HG03095 (cell line): ENCODE results near the gene XAF1.
"Not testable (repeated sequence)": the region's sequence is repeated elsewhere in the genome, so short reads cannot be mapped to it uniquely, and the experiment has no call there.

Source experiments
- ATAC-seq: cut with Tn5 transposase; IDR thresholded peaks from one replicate; pipeline ENCODE4 v1.9.1; 2021; ENCODE audit warnings: moderate library complexity; ENCODE audit not compliant: unreplicated experiment

XAF1 gene, protein sequence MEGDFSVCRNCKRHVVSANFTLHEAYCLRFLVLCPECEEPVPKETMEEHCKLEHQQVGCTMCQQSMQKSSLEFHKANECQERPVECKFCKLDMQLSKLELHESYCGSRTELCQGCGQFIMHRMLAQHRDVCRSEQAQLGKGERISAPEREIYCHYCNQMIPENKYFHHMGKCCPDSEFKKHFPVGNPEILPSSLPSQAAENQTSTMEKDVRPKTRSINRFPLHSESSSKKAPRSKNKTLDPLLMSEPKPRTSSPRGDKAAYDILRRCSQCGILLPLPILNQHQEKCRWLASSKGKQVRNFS

DNA sequence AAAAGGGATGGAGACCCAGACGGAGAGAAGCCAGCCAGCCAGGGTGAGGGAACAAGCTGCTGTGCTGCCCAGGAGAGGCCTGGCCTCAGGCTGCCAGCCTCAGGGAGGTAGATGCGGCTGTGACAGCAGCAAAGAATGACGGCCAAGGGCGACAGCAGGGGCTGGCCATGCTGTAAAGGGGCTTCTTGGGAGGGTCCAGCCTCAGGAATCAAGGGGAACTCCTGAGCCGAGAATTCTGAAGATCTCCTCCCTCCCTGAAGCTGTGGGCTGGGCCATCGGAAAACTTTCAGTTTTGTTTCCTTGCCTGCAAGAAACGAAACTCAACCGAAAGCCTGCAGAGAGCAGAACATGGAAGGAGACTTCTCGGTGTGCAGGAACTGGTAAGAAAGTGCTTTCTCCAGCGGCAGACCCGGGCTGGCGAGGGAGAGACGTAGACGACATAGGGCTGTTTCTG is at the start of gene XAF1:
XAF1 (plus strand) TSS at position 316 of the 454 bp plus-strand sequence; CDS start at position 349, 33 bp downstream.
- ATAC-seq = no peak

DNA sequence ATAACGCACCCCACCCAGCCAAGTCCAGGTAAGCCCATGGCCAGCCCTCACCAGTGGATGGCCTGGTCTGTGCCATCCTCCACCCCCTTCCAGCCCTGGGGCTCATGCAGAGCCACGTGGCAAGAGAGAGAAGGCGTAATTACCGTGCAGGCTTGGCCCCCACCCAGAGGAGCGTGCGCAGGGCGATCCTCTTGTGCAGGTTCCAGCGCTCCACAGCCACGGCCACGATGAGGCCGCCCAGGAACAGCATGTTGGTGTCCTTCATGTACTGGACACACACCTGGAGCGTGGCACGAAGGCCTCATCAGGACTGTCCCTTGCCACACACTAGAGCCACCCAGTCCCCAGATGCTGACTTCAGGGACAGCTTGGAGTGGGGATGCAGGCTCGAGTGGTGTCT is 49.3 kb upstream of the XAF1 start:
- ATAC-seq = no peak

DNA sequence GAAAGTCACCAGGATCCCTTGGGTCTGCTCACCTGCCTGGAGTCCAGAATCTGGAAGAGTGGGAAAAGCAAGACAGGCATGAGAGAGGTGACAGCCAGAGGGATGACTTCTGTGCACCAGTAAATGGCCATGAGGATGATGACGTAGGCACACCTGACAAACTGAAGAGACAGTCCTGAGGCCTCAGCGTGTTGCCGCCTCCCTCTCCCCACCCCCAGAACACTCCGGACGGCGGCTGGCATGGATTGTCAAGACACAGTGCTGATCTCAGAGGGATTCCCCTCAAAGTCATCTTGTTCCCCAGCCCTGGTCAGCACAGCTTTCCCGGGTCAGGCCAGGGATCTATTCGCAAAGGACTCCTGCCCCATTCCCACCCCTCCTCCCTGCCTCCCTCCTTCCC is 48.9 kb upstream of the XAF1 start:
- no peak for ATAC-seq

DNA sequence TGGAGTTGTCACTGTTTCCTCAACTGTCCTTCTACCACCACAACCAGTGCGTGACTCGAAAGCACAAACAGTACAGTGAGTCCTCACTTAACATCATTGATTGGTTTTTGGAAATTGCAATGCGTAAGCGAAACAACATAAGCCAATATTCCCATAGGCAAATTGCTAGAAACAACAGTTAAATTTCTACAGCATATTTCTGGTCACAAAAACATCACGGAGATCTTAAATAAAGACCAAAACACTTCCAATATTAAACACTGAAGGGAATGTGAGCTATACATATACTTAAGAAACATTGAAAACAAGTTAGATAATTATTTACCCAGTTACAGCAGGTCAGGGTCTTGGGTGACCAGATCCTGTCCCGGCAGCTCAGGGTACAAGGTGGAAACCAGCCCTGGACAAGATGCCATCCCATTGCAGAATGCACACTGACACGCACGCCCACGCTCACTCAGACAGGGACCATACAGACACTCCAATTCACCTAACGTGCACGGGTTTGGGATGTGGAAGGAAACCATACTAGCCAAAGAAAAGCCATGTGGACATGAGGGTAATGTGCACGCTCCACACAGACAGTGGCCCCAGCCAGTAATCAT is 47.4 kb upstream of the XAF1 start:
- ATAC-seq = no peak

DNA sequence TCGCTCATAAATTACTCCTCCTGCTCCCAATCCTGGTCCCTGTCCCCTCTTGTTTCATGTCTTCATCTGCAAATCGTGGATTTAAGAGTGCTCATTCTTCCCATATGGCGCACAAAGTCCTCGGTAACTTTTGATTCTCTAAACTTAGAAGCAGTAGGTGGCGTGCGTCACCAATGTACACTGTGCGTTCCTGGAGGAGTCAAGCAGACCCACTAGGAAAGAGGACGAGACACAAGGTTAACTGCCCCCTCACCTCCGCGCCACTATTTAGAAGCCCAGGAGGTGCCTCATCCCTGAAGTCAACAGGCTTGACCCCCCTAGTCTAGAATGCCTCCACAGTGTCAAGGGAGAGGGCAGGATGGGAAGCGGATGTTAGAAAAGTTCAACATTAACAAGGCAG is 45.5 kb upstream of the XAF1 start:
- no peak for ATAC-seq

DNA sequence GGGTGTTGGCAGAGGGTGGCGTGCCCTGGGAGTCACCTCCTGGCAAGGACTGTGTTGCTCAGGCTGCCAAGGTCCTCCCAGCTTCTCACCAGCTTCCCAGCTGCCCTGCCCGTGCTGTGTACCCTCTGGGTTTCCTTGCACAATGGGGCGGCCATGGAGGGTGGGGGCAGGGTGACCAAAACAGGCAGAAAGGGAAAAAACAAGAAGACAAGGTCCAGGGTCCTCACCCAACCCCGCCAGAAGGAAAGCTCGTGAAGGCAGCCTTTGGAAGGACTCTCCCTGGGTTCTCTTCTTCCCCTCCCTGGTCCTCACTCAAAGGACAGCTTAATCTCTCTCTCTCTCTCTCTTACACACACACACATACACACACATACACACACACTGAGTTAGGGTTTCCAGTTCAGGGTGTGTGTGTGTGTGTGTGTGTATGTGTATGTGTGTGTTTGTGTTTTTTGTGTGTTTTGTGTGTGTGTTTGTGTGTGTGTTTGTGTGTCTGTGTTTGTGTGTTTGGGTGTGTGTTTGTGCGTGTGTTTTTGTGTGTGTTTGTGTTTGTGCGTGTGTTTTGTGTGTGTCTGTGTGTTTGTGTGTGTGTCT is 44.7 kb upstream of the XAF1 start:
- ATAC-seq = no peak

DNA sequence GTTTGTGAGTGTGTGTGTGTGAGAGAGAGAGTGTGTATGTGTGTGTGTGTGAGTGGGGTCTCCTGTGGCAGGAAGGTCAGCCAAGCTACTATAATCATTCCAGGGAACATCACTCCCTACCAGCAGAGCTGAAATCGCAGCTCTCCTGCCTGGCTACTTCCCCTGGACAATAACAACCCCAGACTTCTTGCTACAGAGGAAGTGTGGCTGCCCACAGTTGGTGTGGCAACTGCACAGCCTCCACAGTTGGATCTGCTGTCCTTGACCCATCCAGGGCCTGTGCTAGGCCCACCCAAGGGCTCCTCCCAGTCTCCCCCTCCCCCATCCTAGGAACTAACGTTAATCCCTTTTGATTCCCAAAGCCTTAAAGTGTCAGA is 44.2 kb upstream of the XAF1 start:
- no peak for ATAC-seq

DNA sequence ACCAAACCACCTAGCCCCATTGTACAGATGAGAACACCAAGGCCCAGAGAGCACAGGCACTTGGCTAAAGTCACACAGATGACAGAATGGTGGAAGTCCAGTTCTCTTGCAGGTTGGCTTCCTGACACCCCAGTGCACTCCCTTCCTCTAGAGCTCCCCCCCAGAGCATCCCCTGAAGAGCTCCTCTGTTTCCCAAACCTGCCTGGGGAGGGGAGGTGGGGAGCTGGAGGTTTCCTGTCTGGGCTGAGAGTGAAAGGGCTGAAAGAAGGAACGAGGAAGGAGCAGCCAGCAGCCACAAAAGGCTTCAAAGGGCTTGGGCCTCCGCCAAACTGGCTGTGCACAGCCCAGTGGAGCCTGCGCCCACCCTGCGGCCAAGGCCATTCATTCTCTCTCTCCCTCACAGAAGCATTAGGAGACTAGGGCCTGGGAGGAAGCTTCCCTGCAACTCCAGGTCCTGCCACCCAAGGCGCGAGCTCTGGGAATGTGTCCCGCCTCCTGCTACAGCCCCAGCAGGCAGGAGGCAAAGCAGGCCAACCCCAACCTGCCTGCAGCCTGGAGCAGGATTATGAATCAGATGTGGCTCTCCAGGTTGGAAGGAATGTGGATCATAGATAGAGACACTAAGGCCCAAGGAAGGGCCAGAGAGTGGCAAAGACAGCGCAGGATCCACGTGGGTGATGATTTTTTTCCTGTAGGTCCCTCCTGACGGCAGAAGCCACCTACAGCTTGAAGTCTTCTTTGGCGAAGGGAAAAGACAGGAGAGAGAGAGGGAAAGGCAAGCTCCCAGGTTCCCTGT is 43.6 kb upstream of the XAF1 start:
- ATAC-seq = no peak

DNA sequence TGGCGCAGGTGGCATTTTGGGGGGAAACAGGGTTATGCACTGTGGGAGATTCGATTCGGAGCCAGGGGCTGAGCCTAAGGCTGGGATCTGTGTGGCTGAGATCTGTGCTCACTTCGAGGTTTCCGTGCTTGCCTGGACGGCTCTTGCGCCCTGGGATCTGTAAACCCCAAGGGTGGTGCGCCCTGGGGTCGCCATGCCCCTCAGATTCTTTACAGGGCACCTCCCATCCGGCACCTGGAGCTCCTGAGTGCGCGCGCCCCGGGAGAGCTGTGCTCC is 43.1 kb upstream of the XAF1 start:
- no peak for ATAC-seq

DNA sequence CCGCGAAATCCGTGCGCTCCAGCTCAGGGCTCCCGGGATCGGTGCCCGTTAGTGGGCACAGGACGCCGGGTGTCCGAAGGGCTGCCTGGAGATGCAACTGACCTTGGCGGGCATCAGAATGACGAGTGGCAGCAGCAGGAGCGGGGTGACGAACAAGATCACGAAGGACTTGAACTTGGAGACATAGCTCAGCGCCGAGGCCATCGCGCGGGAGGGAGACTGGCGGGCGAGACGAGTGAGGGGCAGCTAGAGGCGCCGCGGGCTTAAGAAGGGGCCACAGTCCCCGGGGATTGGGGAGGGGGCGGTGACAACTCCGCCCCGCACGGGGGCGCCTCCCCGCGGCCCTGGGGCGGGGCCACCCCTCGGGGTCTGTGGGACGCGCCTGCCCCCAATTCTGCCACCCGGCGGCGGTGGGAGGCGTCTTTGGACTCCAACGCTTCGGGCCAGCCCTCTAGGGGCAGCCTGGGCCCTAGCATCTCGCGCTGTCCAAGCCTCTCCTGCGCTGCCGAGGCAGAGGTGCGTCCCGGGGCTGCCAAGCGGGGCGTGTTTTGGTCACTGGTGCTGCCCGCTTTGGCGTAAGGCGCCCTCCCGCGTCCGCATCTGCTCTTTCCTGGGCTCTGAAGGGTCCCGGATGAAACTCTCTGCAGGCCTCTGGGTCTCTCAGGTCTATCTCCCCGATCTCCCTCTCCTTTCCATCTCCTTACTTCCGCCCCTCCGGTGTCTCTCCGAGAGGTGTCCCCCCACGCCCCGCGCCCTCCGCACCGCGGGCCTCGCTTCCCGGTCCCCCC is 42.5 kb upstream of the XAF1 start, which contains the start of gene SLC13A5:
SLC13A5 (minus strand) TSS at position 240 of the 788 bp plus-strand sequence; CDS start at position 204, 36 bp downstream.
- ATAC-seq = no peak

DNA sequence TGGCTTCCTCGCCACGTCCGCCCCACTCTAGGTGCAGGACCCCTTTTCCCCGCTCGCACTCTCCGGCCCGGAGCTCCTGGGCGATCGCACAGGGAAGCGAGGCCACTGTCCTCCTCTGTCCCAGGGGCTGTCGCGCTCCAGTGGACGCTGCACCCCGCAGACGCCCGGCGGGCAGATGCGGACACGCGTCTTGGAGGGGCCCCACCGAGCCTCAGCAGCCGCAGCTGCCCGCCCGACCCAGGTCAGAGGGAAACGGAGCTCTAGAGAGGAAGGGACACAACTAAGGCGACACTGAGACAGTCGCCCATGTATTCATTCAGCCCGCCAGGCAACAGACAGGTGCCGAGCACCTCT is 42.0 kb upstream of the XAF1 start:
- ATAC-seq = no peak

DNA sequence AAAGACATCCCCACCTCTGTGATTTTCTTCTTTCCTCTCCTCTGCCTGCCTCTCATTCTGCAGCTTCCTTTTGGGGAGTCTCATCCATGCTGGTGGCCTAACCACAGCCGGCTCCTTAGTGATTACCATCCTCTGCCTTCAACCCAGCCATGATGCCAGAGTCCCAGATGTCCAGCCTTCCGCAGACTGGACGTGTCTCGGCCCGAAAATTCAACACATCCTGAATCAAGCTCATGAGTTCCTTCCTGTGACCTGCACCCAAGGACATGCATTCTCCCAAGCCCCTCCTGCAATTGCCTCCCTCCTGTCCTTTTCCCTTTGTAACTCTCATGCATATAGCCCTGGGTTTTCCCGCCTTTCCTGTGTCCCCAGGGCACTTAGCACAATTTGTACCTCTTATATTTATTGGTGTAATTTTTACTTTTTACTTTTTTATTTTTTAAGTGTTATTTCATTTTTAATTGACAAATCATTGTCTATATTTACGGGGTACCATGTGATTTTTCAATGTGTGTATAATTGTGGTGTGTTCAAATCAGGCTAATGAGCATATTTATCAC is 41.5 kb upstream of the XAF1 start:
- ATAC-seq = no peak

DNA sequence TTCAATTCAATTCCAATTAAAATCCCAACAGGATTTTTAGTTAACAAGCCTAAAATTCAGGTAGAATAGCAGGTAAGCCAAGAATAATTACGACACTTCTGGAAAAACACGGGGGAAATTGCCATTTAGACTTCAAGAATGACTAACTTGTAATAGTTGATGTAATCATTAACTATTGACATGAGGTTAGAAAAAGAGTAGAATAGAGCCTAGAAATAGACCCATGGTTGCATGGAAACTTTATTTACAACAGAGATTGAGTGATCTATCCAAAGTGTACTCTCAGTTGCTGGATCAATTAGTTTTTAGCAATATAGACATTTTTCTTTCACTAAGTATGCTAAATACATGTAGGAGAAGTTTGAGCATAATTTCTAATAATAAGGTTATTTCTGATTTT is 39.1 kb upstream of the XAF1 start:
- no peak for ATAC-seq

DNA sequence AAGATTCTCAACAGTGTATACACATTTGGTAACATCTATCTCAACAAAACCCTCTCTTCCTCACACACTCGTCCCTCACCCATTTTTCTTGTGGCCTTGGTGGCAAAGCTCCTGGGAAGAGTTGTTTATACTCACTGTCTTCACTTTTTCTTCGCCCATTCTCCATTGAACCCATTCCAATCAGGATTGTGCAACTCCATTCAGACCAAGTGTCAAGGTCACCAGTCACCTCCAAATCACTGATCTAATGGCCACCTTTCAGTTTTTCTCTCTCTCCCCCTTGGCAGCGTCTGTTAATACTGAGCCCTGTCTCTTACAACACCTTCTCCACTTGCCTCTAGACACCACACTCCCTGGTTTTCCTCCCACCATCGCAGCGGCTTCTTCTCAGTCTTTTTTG is 34.1 kb upstream of the XAF1 start:
- ATAC-seq = no peak

DNA sequence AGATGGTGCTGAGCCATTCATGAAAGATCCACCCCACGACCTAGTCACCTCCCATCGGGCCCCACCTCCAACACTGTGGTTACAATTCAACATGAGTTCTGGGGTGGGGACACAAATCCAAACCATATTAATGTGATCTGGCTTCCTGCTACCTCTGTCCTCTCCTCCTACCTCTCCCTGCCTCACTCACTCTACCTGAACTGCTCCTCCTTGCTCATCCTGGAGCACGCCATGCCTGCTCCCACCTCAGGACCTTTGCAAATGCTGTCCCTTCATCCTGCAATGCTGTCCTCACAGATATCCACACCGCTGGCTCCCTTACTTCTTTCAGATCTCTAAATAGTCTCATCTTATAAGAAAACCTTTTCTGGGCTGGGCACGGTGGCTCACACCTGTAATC is 31.8 kb upstream of the XAF1 start:
- no peak for ATAC-seq

DNA sequence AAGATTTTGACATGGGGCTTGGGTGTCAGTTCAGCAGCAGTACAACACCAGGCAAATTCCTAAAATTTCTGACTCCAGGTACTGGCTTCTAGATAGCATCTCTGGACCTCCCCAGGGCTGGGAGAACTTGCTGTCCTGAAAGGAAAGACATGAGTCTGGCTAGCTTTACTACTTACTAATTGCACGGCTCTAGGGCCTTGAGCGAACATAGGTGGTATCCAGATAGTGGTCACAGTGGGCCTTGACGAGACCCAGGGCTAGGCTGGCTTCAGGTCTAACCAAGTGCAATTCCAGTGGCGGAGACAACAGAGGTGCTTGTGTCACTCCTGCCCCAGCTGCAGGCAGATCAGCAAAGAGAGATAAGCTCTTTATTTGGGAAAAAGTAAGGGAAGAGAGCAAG is 26.3 kb upstream of the XAF1 start:
- no peak for ATAC-seq

DNA sequence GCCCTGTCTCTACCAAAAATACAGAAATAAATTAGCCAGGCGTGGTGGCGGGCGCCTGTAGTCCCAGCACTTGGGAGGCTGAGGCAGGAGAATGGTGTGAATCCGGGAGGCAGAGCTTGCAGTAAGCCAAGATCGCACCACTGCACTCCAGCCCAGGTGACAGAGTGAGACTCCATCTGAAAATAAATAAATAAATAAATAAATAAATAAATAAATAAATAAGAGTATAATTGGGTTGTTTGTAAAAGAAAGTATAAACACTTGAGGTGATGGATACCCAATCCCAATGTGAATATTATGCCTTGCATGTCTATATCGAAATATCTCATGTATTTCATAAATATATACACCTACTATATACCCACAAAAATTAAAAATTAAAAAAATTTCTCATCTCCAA is 9.2 kb upstream of the XAF1 start:
- not testable (repeated sequence) for ATAC-seq

DNA sequence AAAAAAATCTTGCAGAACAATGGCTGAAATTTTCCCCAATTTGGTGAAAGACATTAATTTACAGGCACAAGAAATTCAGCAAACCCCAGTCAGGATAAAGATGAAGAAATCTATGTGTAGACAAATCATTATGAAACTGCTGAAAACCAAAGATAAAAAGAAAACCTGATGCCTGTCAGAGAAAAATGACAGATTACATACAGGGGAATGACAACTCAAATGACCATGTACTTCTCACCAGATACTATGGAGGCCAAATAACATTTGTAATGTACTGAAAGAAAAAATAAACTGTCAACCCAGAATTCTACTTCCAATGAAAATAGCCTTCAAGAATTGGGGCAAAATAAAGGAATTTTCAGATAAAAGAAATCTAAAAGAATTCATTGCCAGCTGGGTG is 7.2 kb upstream of the XAF1 start:
- no peak for ATAC-seq

DNA sequence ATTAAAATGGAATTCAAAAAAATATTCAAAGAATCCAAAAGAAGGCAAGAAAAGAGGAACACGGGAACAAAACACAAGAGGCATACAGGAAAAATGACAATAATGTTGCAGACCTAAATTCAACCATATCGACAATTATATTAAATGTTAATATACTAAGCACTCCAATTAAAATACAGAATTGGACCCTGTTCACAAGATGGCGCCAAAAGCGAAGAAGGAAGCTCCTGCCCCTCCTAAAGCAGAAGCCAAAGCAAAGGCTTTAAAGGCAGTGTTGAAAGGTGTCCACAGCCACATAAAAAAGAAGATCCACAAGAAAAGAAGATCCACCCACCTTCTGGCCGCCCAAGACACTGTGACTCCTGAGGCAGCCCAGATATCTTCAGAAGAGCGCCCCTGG is 6.3 kb upstream of the XAF1 start:
- ATAC-seq = no peak

DNA sequence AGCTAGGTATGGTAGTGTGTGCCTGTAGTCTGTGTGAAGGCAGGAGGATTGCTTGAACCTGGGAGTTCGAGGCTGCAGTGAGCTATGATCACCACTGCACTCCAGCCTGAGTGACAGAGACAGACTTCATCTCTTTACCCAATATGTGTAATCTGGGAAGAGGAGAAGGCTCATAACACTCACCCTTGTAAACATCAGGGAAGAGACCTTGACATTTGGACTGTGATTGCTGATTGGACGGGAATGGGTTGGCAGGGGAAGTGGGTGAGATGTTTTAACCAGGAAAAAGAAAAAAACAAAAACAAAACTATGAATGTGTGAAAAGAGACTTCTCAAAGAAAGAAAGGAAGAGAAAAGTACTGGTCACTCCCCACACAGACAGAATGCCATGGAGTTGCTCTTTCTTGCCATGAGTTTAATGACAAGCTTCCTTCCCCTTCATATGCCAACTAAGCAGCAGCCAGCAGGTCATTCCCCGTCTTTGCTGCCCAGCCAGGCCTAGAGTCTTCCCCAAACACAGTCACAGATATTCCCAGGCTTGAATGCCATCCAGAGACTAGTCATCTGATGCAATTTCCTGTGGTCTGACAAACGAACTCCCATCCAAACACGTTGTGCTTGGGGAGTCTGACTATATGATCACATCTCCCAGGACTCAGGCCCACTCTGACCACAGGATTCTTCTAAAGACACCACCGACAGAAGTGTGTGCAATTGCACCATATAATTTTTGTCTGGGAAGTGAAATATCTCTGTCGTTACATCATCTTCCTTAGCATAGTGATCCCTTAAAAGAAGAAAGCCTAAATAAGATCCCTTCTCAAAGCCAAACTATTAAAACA is 3.6 kb upstream of the XAF1 start:
- ATAC-seq = no peak
